ENCODE results near the gene APIP. TPM values are rescaled to one million over a fixed set of nuclear protein-coding genes. Genes with fewer than 3 reads are reported as not detected.

The APIP gene, protein sequence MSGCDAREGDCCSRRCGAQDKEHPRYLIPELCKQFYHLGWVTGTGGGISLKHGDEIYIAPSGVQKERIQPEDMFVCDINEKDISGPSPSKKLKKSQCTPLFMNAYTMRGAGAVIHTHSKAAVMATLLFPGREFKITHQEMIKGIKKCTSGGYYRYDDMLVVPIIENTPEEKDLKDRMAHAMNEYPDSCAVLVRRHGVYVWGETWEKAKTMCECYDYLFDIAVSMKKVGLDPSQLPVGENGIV
- total RNA-seq = 10 to 100 TPM; 21.9 to 25.5 TPM

DNA sequence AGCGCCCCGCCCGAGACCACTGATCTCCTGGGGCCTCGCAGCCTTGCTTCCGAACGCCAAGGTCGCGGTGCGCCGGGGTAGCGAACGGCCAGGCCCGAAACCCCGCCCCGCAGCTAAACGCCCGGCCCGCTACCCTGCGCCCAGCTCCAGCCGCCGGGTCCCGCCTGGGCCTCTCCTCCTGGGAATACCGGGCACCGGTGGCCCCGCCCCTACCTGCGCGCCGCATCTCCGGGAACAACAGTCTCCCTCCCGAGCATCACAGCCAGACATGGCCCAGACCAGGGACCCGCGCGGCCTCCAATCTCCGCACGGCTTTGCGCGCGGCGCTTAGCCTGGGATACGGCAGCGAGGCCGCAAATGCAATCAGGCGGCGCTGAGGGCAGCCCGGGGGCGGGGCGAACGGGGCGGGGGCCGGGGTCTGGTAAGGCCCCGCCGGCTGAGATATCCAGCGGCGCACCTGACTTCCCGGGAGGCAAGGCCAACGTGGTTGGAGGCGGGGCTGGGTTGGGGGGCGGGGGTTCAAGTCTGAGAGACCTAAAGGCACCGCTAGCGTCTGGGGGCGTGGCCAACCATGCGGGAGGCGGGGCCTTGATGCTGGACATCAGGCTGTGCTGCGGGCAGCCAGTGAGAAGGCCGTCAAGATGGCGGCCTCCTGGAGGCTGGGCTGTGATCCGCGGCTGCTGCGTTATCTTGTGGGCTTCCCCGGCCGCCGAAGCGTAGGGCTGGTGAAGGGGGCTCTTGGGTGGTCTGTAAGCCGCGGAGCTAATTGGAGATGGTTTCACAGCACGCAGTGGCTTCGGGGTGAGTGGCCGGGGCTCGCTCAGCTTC lies at the start of gene APIP, which contains the start of gene PDHX:
TSS of gene APIP (minus strand) at position 365 of the 828 bp plus-strand sequence. CDS start at position 270, 95 bp downstream.
TSS of gene PDHX (plus strand) at position 604 of the 828 bp plus-strand sequence. CDS start at position 642, 38 bp downstream.
- POLR2A ChIA-PET = interaction anchor here (0.6 to 2.3 kb wide), 17 partner anchors 9 to 811 kb away, joined by 3 to 13 read pairs (median 3); partner anchors contain the start of genes CD44 and NAT10
- H3K27ac Mint-ChIP-seq = peak within 1 kb of the TSS; percentile 76
- CTCF ChIA-PET = interaction anchor here (1.1 to 1.7 kb wide), 4 partner anchors 9 to 476 kb away, joined by 4 to 5 read pairs (median 4); no protein-coding TSS in a partner anchor
- peak within 1 kb of the TSS; percentile 81 for H3K4me3 Mint-ChIP-seq
- no peaks in the 10 kb centered on the region for H3K9me3 Mint-ChIP-seq
- H3K4me1 Mint-ChIP-seq = peaks cover 33% of the 10 kb centered on the region
- H3K36me3 Mint-ChIP-seq (ENCODE audit: low read depth) = peaks cover 18% of the 10 kb centered on the region
- no peaks in the 10 kb centered on the region for H3K27me3 Mint-ChIP-seq
- peak; percentile 96 for DNase-seq

DNA sequence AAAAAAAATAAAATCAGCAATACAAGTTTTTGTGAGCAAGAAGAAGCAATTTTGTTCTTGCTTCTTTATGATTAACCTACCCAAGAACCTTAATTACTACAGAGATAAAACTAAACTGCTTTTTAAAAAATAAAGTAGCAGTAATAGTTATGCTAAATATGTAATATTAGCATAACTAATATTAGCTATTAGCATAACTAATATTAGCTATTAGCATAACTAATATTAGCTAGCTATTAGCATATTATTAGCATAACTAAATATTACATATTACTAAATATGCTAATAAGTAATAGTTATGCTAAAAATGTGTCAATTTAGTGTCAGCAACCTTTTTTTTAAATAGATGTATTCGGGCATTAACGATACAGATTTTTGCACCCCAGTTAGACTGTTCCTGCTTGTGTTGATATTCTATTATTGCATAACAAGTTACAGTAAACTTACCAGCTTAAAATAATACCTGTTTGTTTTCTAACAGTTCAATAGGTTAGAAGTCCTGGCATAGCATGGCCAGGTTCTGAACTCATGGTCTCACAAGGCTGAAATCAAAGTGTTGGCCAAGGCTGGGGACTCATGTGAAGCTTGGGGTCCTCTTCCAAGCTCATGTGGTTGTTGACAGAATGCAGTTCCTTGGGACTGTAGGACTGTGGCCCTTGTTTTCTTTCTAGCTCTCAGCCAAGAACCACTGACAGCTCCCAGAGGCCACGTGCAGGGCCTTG lies 48.6 kb upstream of the APIP start:
- no peak for DNase-seq
- CTCF ChIA-PET = no interaction called here
- POLR2A ChIA-PET = interaction anchor here (1.1 kb wide), 1 partner anchor 49 kb away, joined by 3 read pairs; no protein-coding TSS in a partner anchor
- peaks cover 16% of the 10 kb centered on the region for H3K36me3 Mint-ChIP-seq (ENCODE audit: low read depth)
- no peaks in the 10 kb centered on the region for H3K9me3 Mint-ChIP-seq
- H3K4me1 Mint-ChIP-seq = no peaks in the 10 kb centered on the region
- no peak overlapping the region for H3K4me3 Mint-ChIP-seq
- no peak overlapping the region for H3K27ac Mint-ChIP-seq
- no peaks in the 10 kb centered on the region for H3K27me3 Mint-ChIP-seq

DNA sequence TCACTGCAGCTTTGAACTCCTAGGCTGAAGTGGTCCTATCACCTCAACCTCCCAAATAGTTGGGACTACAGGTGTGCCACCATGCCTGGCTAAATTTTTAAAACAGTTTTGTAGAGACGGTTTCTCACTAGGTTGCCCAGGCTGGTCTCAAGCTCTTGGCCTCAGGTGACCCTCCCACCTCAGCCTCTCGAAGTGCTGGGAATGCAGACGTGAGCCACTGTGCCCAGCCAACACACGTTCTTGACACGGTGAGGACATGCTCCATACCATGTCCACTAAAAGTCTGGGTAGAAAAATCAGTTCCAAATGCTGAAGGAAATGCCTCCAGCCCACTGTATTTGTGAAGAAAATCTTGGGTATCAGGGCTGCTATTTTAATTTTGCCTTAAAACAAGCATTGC lies 47.2 kb upstream of the APIP start:
- ChIA-PET CTCF (no interaction called here), POLR2A (interaction anchor here (1.2 kb wide), 1 partner anchor 43 kb away, joined by 3 read pairs; no protein-coding TSS in a partner anchor)
- H3K27me3 Mint-ChIP-seq = no peaks in the 10 kb centered on the region
- H3K4me3 Mint-ChIP-seq = no peak overlapping the region
- no peak for DNase-seq
- no peaks in the 10 kb centered on the region for H3K9me3 Mint-ChIP-seq
- H3K36me3 Mint-ChIP-seq (ENCODE audit: low read depth) = peaks cover 13% of the 10 kb centered on the region
- no peaks in the 10 kb centered on the region for H3K4me1 Mint-ChIP-seq
- H3K27ac Mint-ChIP-seq = no peak overlapping the region

DNA sequence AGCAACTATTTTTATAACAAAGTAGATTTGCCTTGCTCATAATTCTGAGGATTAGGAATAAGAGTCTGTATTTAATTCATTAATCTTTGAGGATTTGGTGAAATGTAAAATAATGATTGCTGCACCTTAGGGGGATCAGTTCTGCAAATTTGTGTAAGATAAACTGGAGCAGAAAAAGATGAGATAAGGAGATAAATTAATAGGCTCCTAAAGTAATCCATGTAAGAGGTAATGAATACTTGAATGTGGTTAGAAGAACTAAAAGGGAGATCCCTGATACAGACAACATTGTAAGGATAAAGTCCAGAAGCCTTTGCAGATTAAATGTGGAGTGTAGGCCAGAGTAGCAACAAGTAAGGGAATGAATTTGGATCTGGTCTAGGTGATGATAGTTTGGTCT lies 45.9 kb upstream of the APIP start:
- no peak overlapping the region for H3K27ac Mint-ChIP-seq
- no peaks in the 10 kb centered on the region for H3K27me3 Mint-ChIP-seq
- ChIA-PET POLR2A (no interaction called here), CTCF (no interaction called here)
- H3K36me3 Mint-ChIP-seq (ENCODE audit: low read depth) = peaks cover 14% of the 10 kb centered on the region
- no peaks in the 10 kb centered on the region for H3K4me1 Mint-ChIP-seq
- H3K4me3 Mint-ChIP-seq = no peak overlapping the region
- H3K9me3 Mint-ChIP-seq = no peaks in the 10 kb centered on the region
- no peak for DNase-seq

DNA sequence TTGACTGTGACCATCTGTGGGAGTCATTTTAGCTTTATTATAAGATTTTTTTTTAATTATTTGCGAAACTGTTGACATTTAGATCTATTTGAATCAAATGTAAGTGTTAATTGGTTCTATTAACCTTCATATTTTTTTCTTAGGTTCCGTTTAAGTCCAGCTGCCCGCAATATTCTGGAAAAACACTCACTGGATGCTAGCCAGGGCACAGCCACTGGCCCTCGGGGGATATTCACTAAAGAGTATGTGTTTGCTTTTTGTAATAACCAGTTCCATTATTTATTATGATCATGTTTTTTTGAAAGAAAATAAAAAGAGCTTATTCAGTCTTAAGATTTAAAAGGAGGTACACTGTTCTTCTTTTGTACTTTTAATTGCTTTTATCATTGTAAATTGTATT lies 44.1 kb upstream of the APIP start:
- DNase-seq = no peak
- Mint-ChIP-seq H3K4me3 (no peak overlapping the region), H3K36me3 (ENCODE audit: low read depth) (peaks cover 11% of the 10 kb centered on the region), H3K9me3 (no peaks in the 10 kb centered on the region), H3K27me3 (no peaks in the 10 kb centered on the region), H3K4me1 (no peaks in the 10 kb centered on the region), H3K27ac (no peak overlapping the region)
- ChIA-PET CTCF (interaction anchor here (1.3 kb wide), 1 partner anchor 447 kb away, joined by 3 read pairs; the partner anchor contains the start of gene ELF5), POLR2A (no interaction called here)

DNA sequence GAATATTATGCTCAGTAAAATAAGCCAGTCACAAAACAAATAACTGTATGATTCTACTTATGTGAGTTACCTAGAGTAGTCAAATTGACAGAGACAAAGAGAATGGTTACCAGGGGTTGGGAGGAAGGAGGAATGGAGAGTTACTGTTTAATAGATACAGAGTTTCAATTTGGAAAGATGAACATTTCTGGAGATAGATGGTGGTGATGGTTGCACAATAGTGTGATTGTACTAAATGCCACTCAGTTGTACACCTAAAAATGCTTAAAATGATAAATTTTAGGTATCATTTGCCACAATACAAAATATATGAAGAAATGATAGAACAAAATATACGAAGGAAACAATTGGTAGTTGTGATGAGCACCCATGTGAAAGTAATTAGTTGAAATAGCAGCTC lies 43.6 kb upstream of the APIP start:
- POLR2A ChIA-PET = no interaction called here
- CTCF ChIA-PET = no interaction called here
- no peaks in the 10 kb centered on the region for H3K27me3 Mint-ChIP-seq

DNA sequence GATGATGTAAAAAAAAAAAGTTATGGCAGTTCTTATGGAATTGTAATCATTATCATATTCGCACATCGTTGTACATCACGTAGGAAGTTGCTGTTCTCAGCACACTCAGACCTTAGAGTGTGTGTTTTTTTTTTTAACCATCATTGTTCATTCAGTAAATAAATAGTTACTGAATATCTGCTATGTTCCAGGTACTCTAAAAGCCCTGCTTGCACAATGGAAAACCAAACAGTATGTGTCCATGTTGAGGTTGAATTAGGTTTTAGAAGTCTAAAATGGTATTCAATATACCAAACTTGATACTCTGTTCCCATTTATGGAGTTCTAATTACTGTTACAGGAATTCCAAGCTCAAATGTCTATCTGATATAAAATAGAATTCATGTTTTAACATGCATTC lies 41.4 kb upstream of the APIP start:
- ChIA-PET CTCF (interaction anchor here (0.6 kb wide), 1 partner anchor 77 kb away, joined by 5 read pairs; no protein-coding TSS in a partner anchor), POLR2A (no interaction called here)
- H3K4me3 Mint-ChIP-seq = no peak overlapping the region
- DNase-seq = no peak
- no peaks in the 10 kb centered on the region for H3K27me3 Mint-ChIP-seq
- H3K4me1 Mint-ChIP-seq = no peaks in the 10 kb centered on the region
- peaks cover 15% of the 10 kb centered on the region for H3K36me3 Mint-ChIP-seq (ENCODE audit: low read depth)
- H3K9me3 Mint-ChIP-seq = no peaks in the 10 kb centered on the region
- H3K27ac Mint-ChIP-seq = no peak overlapping the region

More for the DNA sequence above, 43.6 kb upstream of the APIP start:
- Mint-ChIP-seq H3K4me1 (no peaks in the 10 kb centered on the region), H3K27ac (no peak overlapping the region), H3K36me3 (ENCODE audit: low read depth) (peaks cover 11% of the 10 kb centered on the region), H3K9me3 (no peaks in the 10 kb centered on the region), H3K4me3 (no peak overlapping the region)
- no peak for DNase-seq

DNA sequence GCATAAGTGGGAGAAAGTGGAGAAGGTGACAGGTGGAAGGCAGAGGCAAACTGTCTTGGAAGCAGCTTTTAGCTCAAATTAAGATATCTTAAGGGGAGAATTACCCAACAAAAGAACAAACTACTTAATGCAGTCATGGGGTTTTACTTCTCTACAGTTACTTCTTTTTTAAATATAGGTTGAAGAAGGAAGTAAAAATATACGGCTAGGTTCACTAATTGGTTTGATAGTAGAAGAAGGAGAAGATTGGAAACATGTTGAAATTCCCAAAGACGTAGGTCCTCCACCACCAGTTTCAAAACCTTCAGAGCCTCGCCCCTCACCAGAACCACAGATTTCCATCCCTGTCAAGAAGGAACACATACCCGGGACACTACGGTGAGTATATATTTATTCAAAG lies 41.0 kb upstream of the APIP start:
- DNase-seq = no peak
- Mint-ChIP-seq H3K36me3 (ENCODE audit: low read depth) (peaks cover 14% of the 10 kb centered on the region), H3K4me1 (no peaks in the 10 kb centered on the region), H3K27ac (no peak overlapping the region), H3K9me3 (no peaks in the 10 kb centered on the region), H3K4me3 (no peak overlapping the region), H3K27me3 (no peaks in the 10 kb centered on the region)
- ChIA-PET POLR2A (no interaction called here), CTCF (interaction anchor here (0.6 kb wide), 1 partner anchor 76 kb away, joined by 5 read pairs; no protein-coding TSS in a partner anchor)

DNA sequence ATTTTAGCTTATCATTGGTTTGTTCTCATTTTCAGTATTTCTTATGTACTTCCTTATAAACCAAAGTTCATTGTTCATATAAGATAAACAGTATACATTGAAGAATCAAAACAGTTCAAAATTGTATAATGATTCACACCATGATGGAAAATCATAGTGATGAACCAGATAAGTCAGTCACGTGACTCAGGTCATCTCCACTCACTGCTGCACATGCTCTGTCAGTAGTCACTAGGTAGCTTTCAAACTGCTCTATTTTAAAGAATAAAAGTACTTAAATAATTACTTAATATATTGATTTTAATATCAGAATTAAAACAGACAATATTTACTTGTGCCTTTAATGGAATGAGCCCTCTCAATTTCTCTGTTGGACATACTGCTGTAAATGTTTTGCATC lies 37.8 kb upstream of the APIP start:
- CTCF ChIA-PET = no interaction called here
- no peaks in the 10 kb centered on the region for H3K4me1 Mint-ChIP-seq
- H3K36me3 Mint-ChIP-seq (ENCODE audit: low read depth) = peaks cover 11% of the 10 kb centered on the region
- H3K4me3 Mint-ChIP-seq = no peak overlapping the region
- H3K27me3 Mint-ChIP-seq = no peaks in the 10 kb centered on the region
- H3K9me3 Mint-ChIP-seq = no peaks in the 10 kb centered on the region
- POLR2A ChIA-PET = no interaction called here
- H3K27ac Mint-ChIP-seq = no peak overlapping the region
- DNase-seq = no peak

DNA sequence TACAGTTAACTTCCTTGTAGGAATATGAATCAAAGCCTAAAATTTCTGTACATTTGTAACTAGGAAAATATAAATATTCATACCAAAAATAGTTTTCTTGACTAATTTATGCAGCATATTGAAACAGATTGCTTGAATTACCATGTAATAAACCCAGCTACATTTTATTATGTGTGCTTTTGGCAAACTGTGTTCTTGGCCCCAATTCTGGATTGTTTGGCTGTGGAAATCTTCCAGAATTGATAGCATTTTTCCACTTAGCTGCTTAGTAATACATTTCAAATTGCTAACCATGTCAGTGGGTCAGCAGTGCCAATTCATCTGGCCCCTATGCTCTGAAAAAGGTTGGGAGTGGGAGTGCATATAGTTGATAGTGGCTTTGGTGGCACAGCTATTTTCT lies 32.5 kb upstream of the APIP start:
- no peak overlapping the region for H3K27ac Mint-ChIP-seq
- peaks cover 2% of the 10 kb centered on the region for H3K9me3 Mint-ChIP-seq
- no peak for DNase-seq
- ChIA-PET POLR2A (no interaction called here), CTCF (interaction anchor here (0.7 kb wide), 1 partner anchor 1565 kb away, joined by 3 read pairs; no protein-coding TSS in a partner anchor)
- H3K36me3 Mint-ChIP-seq (ENCODE audit: low read depth) = peaks cover 32% of the 10 kb centered on the region
- H3K4me1 Mint-ChIP-seq = no peaks in the 10 kb centered on the region
- H3K27me3 Mint-ChIP-seq = no peaks in the 10 kb centered on the region
- no peak overlapping the region for H3K4me3 Mint-ChIP-seq

DNA sequence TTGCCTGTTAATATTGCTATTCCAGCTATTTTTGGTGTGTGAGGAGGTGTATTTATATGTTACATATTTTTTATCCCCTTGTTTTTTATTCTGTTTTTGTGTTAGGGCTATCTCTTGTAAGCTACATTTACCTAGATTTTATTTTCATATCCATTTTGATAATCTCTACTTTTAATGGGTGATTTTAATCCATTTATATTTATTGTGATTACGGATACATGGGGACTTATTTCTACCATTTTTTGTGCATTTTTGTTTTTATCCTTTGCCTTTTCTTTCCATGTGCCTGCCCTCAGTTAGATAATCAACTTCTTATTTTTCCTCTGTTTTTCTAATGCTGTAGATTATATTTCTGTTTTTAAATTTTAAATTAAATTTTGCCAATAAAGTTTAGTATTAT lies 28.5 kb upstream of the APIP start:
- no peak overlapping the region for H3K27ac Mint-ChIP-seq
- H3K36me3 Mint-ChIP-seq (ENCODE audit: low read depth) = peaks cover 28% of the 10 kb centered on the region
- peaks cover 2% of the 10 kb centered on the region for H3K9me3 Mint-ChIP-seq
- DNase-seq = no peak
- ChIA-PET CTCF (no interaction called here), POLR2A (no interaction called here)
- H3K27me3 Mint-ChIP-seq = no peaks in the 10 kb centered on the region
- H3K4me3 Mint-ChIP-seq = no peak overlapping the region
- no peaks in the 10 kb centered on the region for H3K4me1 Mint-ChIP-seq

DNA sequence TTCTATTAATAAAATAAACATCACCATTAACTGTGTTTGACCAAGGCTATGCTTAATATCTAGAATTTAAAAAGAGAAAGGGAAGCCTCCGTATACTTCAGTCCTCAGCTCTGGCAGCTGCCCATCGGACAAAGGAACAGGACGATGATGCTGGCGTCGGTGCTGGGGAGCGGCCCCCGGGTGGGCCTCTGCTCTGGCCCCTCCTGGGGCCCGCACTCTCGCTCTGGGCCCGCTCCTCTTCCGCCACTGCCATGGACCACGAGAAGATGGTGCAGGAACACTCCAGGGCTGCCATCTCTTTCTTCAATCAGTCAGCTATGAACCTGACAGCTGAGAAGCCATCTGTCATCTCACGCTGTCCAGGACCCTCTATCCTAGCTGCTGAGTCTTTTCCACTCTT lies 25.5 kb upstream of the APIP start:
- no peak for DNase-seq
- H3K9me3 Mint-ChIP-seq = peaks cover 2% of the 10 kb centered on the region
- peaks cover 10% of the 10 kb centered on the region for H3K4me1 Mint-ChIP-seq
- POLR2A ChIA-PET = no interaction called here
- peaks cover 19% of the 10 kb centered on the region for H3K36me3 Mint-ChIP-seq (ENCODE audit: low read depth)
- CTCF ChIA-PET = interaction anchor here (0.6 to 0.7 kb wide), 2 partner anchors 13 to 1132 kb away, joined by 3 read pairs; no protein-coding TSS in a partner anchor
- no peak overlapping the region for H3K4me3 Mint-ChIP-seq
- no peak overlapping the region for H3K27ac Mint-ChIP-seq
- H3K27me3 Mint-ChIP-seq = no peaks in the 10 kb centered on the region

All from activated CD4-positive, alpha-beta memory T cell treated with anti-CD3 and anti-CD28 coated beads, Interleukin-2, amount 10 ng/mL, durations not matched to agents 7 days and 5 days (primary cell).